ACHN (cell line): Measurements from ENCODE around the gene SEMA6B.

Source experiments
- DNase-seq: peaks from one replicate; pipeline ENCODE4 v3.0.0-alpha.2; 2015
- in situ Hi-C: cut with HindIII; loops from 2 replicates; pipeline ENCODE4 v1.10.0; 2017; ENCODE audit warnings: low sequenced_read_pairs, low pct_ligation_motif_present, low pct_unique_long_range_greater_than_20kb

Gene SEMA6B

GRCh38 chr19:4589579-4590410 is 30.3 kb upstream of the SEMA6B start:
- DNase-seq, result peak; percentile 19
- in situ Hi-C loops, result no loop called here

DNA sequence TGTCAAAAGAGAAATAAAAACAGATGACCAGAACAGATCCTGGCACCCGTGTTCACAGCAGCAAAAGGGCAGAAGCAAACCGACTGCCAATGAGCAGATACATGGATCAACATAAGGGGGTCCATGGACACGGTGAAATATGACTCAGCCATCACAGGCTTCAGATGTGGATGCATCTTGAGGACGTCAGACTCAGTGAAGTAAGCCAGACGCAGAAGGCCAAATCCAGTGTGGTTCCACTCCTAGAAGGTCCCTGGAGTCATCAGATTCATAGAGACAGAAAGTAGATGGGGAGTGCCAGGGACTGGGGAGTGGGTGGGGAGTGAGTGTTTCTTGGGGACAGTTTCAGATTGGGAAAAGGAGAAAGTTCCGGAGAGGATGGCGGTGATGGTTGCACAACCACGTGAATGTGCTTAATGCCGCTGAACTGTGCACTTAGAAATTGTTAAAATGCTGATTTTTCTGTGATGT is 28.8 kb upstream of the SEMA6B start:
- no peak for DNase-seq
- in situ Hi-C loops, result no loop called here

DNA sequence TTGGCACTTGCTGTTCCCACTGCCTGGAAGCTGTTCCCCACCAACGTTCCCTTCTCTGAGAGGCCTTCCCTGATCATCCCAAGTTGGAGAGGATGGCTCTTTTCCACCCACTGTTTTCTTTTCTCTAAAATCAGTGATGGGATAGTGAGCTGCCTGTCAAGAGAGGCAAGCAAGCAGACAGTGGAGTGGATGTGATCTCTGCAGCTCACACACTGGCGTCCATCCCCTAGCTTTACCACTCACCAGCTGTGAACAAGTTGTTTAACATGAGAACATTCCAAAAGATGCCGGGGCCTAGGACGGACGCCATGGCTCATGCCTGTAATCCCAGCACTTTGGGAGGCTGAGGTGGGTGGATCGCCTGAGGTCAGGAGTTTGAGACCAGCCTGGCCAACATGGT is 28.0 kb upstream of the SEMA6B start:
- no peak for DNase-seq
- in situ Hi-C loops, result no loop called here

- no peak for DNase-seq
- in situ Hi-C loops, result no loop called here
Measured at GRCh38 chr19:4586691-4587090, 27.2 kb upstream of the SEMA6B start.

- in situ Hi-C loops, result no loop called here
- DNase-seq, result no peak
Measured at GRCh38 chr19:4586245-4586644, 26.8 kb upstream of the SEMA6B start.

DNA sequence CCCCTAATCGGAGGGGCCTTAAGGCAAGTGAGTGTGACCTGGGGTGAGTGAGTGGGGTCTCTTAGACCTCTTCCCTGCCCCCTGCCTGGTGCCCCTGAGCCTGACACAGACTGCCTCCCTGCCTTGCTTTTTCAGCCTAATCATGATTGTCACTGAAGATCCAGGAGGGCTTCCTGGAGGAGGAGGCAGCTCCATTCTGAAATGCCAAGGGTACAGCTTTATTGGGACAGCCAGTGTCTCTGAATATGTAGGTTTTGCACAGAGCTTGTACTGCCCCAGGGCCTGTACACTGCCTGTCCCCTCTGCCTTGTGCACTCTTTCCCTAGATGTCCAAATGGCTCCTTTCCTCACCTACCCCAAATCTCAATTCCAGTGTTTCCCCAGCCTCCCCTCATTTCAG is 26.1 kb upstream of the SEMA6B start:
- no peak for DNase-seq
- in situ Hi-C loops, result no loop called here

DNA sequence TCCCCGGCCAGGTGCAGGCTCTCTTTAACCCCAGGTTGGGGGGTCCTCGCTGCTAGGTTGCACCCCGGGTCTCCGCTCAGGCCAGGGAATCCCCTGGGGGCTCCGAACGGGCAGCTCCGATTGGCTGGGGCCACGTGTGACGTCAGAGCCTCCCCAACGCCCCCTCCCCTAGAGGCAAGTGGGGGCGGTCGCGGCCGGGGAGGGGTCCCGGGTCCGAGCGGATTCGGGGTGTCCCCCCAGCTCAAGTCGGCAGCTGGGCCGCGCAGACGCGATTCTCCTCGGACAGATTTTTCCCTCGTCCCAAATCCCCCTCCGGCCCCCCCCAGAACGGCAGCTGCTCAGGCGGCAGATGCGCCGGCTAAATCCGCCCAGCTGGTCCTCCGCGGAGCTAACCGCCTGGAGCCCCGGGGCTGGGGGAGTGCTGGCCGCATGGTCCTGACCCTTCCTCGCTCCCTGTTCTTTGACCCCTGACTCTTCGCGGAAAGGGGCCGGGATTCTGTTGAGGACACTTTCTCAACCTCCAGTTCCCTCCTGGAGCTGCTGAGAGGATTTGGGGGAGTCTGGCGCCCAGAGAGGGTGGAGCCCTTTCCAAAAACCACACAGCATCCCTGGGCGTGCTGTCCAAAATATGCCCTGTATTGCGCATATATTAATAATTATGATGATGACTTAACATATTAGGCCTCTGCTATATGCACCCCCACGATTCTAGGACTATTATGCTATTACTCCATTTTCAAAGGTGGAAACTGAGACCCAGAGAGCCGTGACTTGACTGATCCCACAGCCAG is 25.4 kb upstream of the SEMA6B start:
- no peak for DNase-seq
- in situ Hi-C loops, result no loop called here

- in situ Hi-C loops, result no loop called here
- DNase-seq, result no peak
Measured at GRCh38 chr19:4583961-4584669, 24.6 kb upstream of the SEMA6B start.

DNA sequence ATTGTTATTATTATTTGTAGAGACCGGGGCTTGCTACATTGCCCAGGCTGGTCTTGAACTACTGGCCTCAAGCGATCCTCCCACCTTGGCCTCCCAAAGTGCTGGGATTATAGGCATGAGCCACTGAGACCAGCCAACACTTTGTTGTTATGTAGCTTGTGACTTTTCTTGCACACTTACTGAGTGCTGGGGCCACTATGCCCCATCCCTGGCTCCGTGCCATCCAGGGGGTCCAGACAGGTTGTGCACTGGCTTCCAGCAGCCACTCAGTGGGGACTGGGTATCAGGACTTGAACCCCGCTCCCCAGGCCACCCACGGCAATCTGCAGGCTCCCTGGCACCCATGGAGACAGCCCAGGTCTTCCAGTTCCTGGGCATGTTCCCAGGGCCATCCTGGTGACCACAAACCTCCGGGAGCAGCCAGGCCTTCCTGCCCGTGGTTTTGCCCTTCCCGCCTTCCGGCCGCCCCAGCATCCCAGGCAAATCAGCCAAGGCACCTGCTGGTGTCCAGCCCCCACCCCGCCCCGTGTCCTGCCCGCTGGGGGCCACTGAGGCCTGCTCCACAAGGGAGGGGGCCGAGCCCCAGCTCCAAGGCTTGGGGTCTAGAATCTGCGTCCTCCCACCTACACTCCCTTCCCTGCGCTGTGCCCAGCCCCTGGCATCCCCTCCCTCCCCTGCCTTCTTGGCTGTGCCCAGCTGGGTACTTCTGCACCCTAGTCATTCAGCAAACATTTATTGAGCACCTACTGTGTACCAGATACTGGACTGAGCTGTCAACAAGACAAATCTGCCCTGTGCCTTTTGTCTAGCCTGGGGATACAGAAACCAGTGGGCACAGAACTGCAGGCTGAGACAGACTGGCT is 23.7 kb upstream of the SEMA6B start:
- in situ Hi-C loops, result no loop called here

GRCh38 chr19:4581666-4582553 is 22.4 kb upstream of the SEMA6B start:
- in situ Hi-C loops, result no loop called here
- DNase-seq, result peak; percentile 49

More for the DNA sequence above, 23.7 kb upstream of the SEMA6B start:
- peak; percentile 40 for DNase-seq

- in situ Hi-C loops, result no loop called here
- no peak for DNase-seq
Measured at GRCh38 chr19:4580961-4581665, 21.6 kb upstream of the SEMA6B start.

DNA sequence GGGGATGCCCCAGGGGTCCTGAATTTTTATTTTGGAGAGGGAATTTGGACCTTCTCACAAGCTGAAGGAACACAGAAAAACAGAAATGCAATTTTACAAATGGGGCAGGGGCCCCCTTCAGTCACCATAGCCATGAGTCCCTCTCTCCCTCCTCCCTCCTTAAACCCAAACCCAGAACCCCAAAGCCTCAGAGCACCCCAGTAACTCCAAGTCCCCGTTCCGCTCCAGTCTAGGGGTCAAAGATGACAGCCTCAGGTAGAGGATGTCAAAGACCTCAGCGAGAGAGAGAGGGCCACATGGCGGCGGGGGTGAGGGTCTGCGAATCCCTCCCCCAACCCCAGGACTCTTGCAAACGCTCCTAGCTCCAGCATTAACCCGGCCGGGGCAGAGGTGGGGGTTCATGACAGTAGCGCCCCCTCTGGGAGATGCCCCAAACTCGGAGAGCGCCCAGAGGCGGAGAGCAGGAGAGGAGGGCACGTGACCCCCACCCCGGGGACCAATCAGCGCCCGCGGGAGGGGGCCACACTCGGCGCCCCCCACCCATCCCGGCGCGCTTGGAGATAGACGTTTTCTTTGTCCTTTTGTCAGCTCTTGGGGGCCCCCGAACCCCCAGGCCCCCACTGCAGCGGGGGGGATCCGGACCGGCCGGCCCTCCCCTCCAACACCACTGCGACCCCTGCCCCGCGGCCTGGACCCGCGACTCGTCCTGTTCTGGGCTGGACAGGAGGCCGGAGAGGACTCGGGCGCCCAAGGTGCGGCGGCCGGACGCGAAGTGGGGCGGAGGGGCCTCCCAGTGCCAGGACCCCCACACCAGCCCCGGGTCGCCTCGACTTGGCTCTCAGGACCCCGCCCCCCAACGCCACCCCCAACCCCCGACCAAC is 20.8 kb upstream of the SEMA6B start:
- in situ Hi-C loops, result no loop called here
- DNase-seq, result peak; percentile 34

DNA sequence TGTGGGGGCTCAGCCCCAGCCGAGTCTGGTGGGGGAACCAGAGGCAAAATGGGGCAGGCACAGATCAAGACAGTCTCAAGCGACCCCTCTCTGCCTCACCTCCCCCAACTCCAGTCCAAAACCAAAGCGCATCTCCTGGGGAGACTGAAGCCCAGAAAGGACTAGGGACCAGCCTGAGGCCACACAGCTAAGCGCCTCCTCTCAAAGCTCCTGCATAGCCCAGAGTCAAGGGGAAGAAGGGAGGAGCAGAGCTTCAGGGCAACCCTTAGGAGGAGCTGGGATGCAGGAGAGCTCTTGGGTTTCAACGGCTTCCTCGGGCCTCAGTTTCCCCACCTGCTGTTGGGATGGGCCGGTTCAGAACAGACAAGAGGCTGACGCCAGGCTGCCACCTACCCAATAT is 19.9 kb upstream of the SEMA6B start:
- no peak for DNase-seq
- in situ Hi-C loops, result no loop called here

DNA sequence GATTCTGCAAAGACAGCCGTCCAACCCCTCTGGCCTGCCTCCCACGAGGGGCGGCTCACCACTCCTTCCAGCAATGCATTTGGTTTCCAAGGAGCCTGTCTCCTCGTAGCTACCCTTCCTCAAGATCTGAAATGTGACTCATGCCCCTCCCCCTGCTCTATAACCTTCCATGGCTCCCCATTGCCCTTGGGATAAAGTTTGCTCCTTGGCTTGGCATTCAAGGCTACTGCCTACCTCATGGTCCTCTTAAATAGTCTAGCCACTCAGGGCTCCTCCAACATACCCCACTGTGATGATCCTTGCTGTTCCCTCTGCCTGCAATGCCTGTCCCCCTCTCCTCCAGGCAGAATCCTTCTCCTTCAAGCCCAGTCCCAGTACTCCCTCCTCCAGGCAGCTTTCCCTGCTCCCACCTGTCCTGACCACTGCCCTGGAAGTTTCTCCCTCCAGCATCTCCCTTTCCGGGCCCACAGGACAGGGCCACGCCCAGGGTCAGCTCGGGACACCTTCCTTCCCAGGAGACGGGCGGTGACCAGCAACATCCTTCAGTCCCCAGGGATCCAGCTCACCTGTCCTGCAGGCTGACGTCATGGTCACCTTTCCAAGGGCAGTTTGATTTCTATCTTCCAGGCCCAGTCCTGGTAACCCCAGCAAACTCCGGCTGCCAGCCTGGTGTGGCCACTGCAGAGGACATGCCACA is 19.2 kb upstream of the SEMA6B start:
- in situ Hi-C loops, result no loop called here
- DNase-seq, result no peak

- in situ Hi-C loops, result no loop called here
- DNase-seq, result peak; percentile 53
Measured at GRCh38 chr19:4577020-4577782, 17.7 kb upstream of the SEMA6B start.
